K562 (cell line): Measurements from ENCODE around the gene PINK1. TPM values are rescaled to one million over a fixed set of nuclear protein-coding genes. Genes with fewer than 3 reads are reported as not detected.

Source experiments
- ARHGAP35 ChIP-seq: fragments of 450-650 bp; IDR thresholded peaks from 2 replicates; pipeline ENCODE4 v1.6.1; 2018; ENCODE audit not compliant: partially characterized antibody
- CBFA2T3 ChIP-seq: fragments of 450-650 bp; IDR thresholded peaks from 2 replicates; pipeline ENCODE4 v1.6.1; 2017
- CCNT2 ChIP-seq: IDR thresholded peaks from 2 replicates; pipeline ENCODE4 v1.6.1; 2011; ENCODE audit warnings: borderline replicate concordance, low read depth, mild to moderate bottlenecking, moderate library complexity, mixed read lengths, low read length; ENCODE audit not compliant: insufficient read length; ENCODE audit errors: extremely low read depth
- CREBBP ChIP-seq: IDR thresholded peaks from one replicate; pipeline ENCODE4 v1.6.1; 2012; ENCODE audit warnings: low read depth, mild to moderate bottlenecking, control low read depth, inconsistent platforms, low read length
- CREM ChIP-seq: IDR thresholded peaks from 2 replicates; pipeline ENCODE4 v1.6.1; 2014; ENCODE audit warnings: antibody characterized with exemption, low read depth
- DPF2 ChIP-seq: fragments of 450-650 bp; IDR thresholded peaks from 2 replicates; pipeline ENCODE4 v1.6.1; 2016
- EHMT2 ChIP-seq: fragments of 450-650 bp; IDR thresholded peaks from 2 replicates; pipeline ENCODE4 v1.6.1; 2018; ENCODE audit warnings: antibody characterized with exemption
- ELF4 ChIP-seq: fragments of 450-650 bp; formaldehyde crosslinking; IDR thresholded peaks from 2 replicates; pipeline ENCODE4 v1.4.0; 2022; ENCODE audit warnings: missing genetic modification characterization
- HMG20B ChIP-seq: fragments of 250-450 bp; sonication (Bioruptor Pico); IDR thresholded peaks from 2 replicates; pipeline ENCODE4 v1.5.0; 2021; ENCODE audit warnings: mild to moderate bottlenecking
- JUND ChIP-seq, 2 experiments: IDR thresholded peaks; 2 replicates in 1 of 2; 3 replicates in 1 of 2; pipeline ENCODE4 v1.6.1; 2011; ENCODE audit warnings: borderline replicate concordance in 2 of 2, low read depth in 2 of 2, low read length in 2 of 2, improper control_type of control experiment in 1 of 2, missing biosample characterization in 1 of 2, missing genetic modification characterization in 1 of 2, missing genetic modification reagents in 1 of 2
- MTA3 ChIP-seq: fragments of 450-650 bp; formaldehyde crosslinking; IDR thresholded peaks from 2 replicates; pipeline ENCODE4 v1.6.1; 2017; ENCODE audit warnings: mild to moderate bottlenecking, borderline replicate concordance
- NCOA2 ChIP-seq, 2 experiments: fragments of 450-650 bp; IDR thresholded peaks; 2 replicates each; pipeline ENCODE4 v1.6.1; 2018; ENCODE audit warnings: mild to moderate bottlenecking in 2 of 2, moderate library complexity in 1 of 2; ENCODE audit not compliant: partially characterized antibody in 2 of 2
- NFE2 ChIP-seq: IDR thresholded peaks from 2 replicates; pipeline ENCODE4 v1.6.1; 2014; ENCODE audit warnings: antibody characterized with exemption, low read depth
- NFXL1 ChIP-seq: fragments of 450-650 bp; formaldehyde crosslinking; IDR thresholded peaks from 2 replicates; pipeline ENCODE4 v1.4.0; 2021; ENCODE audit warnings: mild to moderate bottlenecking
- PHF20 ChIP-seq: fragments of 450-650 bp; IDR thresholded peaks from 2 replicates; pipeline ENCODE4 v1.6.1; 2018; ENCODE audit not compliant: partially characterized antibody
- PHTF2 ChIP-seq: fragments of 250-450 bp; sonication (Bioruptor Pico); IDR thresholded peaks from 2 replicates; pipeline ENCODE4 v1.5.0; 2021; ENCODE audit warnings: mild to moderate bottlenecking
- POLR2H ChIP-seq: IDR thresholded peaks from 2 replicates; pipeline ENCODE4 v1.6.1; 2016; ENCODE audit warnings: missing genetic modification characterization, low read depth, mild to moderate bottlenecking, control low read depth, missing compliant biosample characterization, moderate library complexity
- PYGO2 ChIP-seq: fragments of 450-650 bp; IDR thresholded peaks from 2 replicates; pipeline ENCODE4 v1.6.1; 2016; ENCODE audit warnings: mild to moderate bottlenecking, missing genetic modification characterization, moderate library complexity, missing compliant biosample characterization
- RAD51 ChIP-seq: fragments of 450-650 bp; IDR thresholded peaks from 2 replicates; pipeline ENCODE4 v1.7.1; 2016; ENCODE audit warnings: low read depth, mild to moderate bottlenecking, borderline replicate concordance
- THRA ChIP-seq: fragments of 450-650 bp; IDR thresholded peaks from 2 replicates; pipeline ENCODE4 v1.6.1; 2017; ENCODE audit warnings: mild to moderate bottlenecking, moderate library complexity
- XRCC5 ChIP-seq: fragments of 200-400 bp; formaldehyde crosslinking; IDR thresholded peaks from 2 replicates; pipeline ENCODE4 v1.6.1; 2017; ENCODE audit warnings: low read depth, mild to moderate bottlenecking, low read length
- ZNF274 ChIP-seq: IDR thresholded peaks from 2 replicates; pipeline ENCODE4 v1.6.1; 2011; ENCODE audit warnings: low read depth, mild to moderate bottlenecking, low read length, moderate library complexity, borderline replicate concordance
- ZNF695 ChIP-seq: fragments of 450-650 bp; formaldehyde crosslinking; IDR thresholded peaks from 2 replicates; pipeline ENCODE4 v1.4.0; 2020; ENCODE audit warnings: mild to moderate bottlenecking, moderate library complexity
- ZNF766 ChIP-seq: fragments of 200-800 bp; sonication (Bioruptor generic); conservative IDR thresholded peaks from 2 replicates; pipeline ENCODE4 v1.6.1; 2016; ENCODE audit warnings: missing genetic modification characterization, missing compliant biosample characterization
- polyA plus RNA-seq, 8 experiments: library from polyadenylated mRNA; depleted of rRNA in 4 of 8; stranded (reverse) in 5 of 8; unstranded in 3 of 8; fragments of >200 nt; fragmentation: Nextera tagmentation in 2 of 8; fragmentation: Illumina TruSeq in 1 of 8; extraction: Ambion mirVana in 2 of 8; extraction: Trizol in 1 of 8; gene quantifications; 2 replicates each; pipeline versions ENCODE4 v1.2.1 to v1.2.3, GENCODE V29; 2011 to 2014; ENCODE audit warnings: inconsistent platforms in 1 of 8, missing spikeins in 1 of 8
- total RNA-seq, 7 experiments: library from RNA; depleted of rRNA in 6 of 7; stranded (reverse); fragments of >200 nt in 6 of 7; fragmentation: Illumina TruSeq in 2 of 7; extraction: Trizol in 2 of 7; gene quantifications; 2 replicates each; pipeline versions ENCODE4 v1.2.1 to v1.2.3, GENCODE V29; 2011 to 2021; ENCODE audit warnings: low replicate concordance in 1 of 7
- TF ChIP-seq, protein P1 (sequence below): IDR thresholded peaks from 2 replicates; pipeline ENCODE4 v1.6.1; 2011; ENCODE audit warnings: borderline replicate concordance, low read depth, mild to moderate bottlenecking, moderate library complexity, low read length; ENCODE audit not compliant: insufficient read depth, poor library complexity, severe bottlenecking
- TF ChIP-seq, protein P2 (sequence below): fragments of 200-800 bp; sonication (Bioruptor generic); IDR thresholded peaks from 2 replicates; pipeline ENCODE4 v1.6.1; 2017; ENCODE audit warnings: missing genetic modification characterization, missing compliant biosample characterization

The PINK1 gene
- total and polyA plus RNA-seq, 9 of the 15 experiments (the other 6 are each of a cell fraction or from before 2014, with no cell fraction given): 1.5 to 11.3 (median 6.8) TPM

DNA sequence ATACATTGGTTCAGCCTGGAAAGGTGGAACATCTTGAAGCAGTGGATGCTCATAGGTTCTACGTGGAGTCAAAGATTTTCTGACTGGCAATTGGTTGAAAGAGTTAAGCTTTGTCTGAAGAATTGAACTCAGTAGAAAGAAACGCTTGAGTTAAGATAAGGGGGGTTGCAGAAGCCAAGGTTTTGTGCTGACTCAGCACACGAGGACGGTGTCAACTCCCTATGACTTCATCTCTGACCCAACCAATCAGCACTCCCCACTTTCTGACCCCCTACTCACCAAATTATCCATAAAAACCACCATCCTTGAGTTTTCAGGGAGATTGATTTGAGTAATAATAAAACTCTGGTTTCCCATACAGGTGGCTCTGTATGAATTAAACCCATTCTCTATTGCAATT, 2.5 kb upstream of the PINK1 start (continued):
- TF ChIP-seq ELF4 (CRISPR knock-in tag) (no peak), CCNT2 (no peak), MTA3 (0 out of 2 replicates have a peak, but pooled peaks have one; percentile 46), CBFA2T3 (no peak), ARHGAP35 (no peak), RAD51 (no peak), DPF2 (0 out of 2 replicates have a peak, but pooled peaks have one; percentile 59), HMG20B (no peak), PYGO2 (no peak), POLR2H (no peak), JUND (IDR thresholded peaks at IDR 0.05; ENCODE audit: borderline replicate concordance, low read depth, low read length) (peak; percentile 59; the same call in 1 of the 2 replicates), JUND (tag; IDR thresholded peaks at IDR 0.05; ENCODE audit: borderline replicate concordance, low read depth, low read length) (0 out of 3 replicates have a peak, but pooled peaks have one; percentile 28), NFE2 (peak; percentile 76), CREBBP (no peak), THRA (no peak), CREM (0 out of 2 replicates have a peak, but pooled peaks have one; percentile 17), NFXL1 (no peak), PHF20 (no peak), NCOA2 (IDR thresholded peaks at IDR 0.05; ENCODE audit: partially characterized antibody in 2 of 2) (no peak), PHTF2 (CRISPR knock-in tag) (no peak), XRCC5 (no peak), ZNF766 (CRISPR knock-in tag) (no peak), ZNF274 (no peak), ZNF695 (CRISPR knock-in tag) (no peak), EHMT2 (peak; percentile 55; the same call in 1 of the 2 replicates)
- TF ChIP-seq, protein P1, sequence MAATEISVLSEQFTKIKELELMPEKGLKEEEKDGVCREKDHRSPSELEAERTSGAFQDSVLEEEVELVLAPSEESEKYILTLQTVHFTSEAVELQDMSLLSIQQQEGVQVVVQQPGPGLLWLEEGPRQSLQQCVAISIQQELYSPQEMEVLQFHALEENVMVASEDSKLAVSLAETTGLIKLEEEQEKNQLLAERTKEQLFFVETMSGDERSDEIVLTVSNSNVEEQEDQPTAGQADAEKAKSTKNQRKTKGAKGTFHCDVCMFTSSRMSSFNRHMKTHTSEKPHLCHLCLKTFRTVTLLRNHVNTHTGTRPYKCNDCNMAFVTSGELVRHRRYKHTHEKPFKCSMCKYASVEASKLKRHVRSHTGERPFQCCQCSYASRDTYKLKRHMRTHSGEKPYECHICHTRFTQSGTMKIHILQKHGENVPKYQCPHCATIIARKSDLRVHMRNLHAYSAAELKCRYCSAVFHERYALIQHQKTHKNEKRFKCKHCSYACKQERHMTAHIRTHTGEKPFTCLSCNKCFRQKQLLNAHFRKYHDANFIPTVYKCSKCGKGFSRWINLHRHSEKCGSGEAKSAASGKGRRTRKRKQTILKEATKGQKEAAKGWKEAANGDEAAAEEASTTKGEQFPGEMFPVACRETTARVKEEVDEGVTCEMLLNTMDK: no peak
- TF ChIP-seq, protein P2, sequence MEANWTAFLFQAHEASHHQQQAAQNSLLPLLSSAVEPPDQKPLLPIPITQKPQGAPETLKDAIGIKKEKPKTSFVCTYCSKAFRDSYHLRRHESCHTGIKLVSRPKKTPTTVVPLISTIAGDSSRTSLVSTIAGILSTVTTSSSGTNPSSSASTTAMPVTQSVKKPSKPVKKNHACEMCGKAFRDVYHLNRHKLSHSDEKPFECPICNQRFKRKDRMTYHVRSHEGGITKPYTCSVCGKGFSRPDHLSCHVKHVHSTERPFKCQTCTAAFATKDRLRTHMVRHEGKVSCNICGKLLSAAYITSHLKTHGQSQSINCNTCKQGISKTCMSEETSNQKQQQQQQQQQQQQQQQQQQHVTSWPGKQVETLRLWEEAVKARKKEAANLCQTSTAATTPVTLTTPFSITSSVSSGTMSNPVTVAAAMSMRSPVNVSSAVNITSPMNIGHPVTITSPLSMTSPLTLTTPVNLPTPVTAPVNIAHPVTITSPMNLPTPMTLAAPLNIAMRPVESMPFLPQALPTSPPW (CRISPR knock-in tag): peak; percentile 33; the same call in 1 of the 2 replicates
